HCT116 (cell line): ENCODE data around the gene TP53RK. TPM values are rescaled to one million over a fixed set of nuclear protein-coding genes. Genes with fewer than 3 reads are reported as not detected.

Experiments
- ATAC-seq: fragments of 200-7000 bp; cut with Tn5 transposase; 2 replicates; pipeline ENCODE4 v1.9.1; 2020; ENCODE audit warnings: mild to moderate bottlenecking, moderate library complexity
- BruUV-seq: library from RNA; stranded (reverse); fragments of 400-500 nt; replicated peaks from 2 replicates; lab custom pipeline; 2021; lab: Mats Ljungman, UMichigan
- CTCF ChIA-PET: fragments of 300-600 bp; sonication (Branson Sonifier 250); formaldehyde crosslinking; loops from one replicate; lab custom pipeline; 2021; ENCODE audit warnings: antibody characterized with exemption; lab: Charles Lee
- POLR2A ChIA-PET: fragments of 300-600, 350-600 bp; sonication (Branson Sonifier 250); formaldehyde crosslinking; loops from one replicate; lab custom pipeline; 2021; ENCODE audit warnings: antibody characterized with exemption; lab: Charles Lee
- RAD21 ChIA-PET, 2 experiments: fragments of 300-600 bp; sonication (Branson Sonifier 250); formaldehyde crosslinking; loops; one replicate each; lab custom pipeline; 2023; ENCODE audit warnings: low total read pairs in 2 of 2; ENCODE audit not compliant: uncharacterized antibody in 2 of 2, unreplicated experiment in 2 of 2, low non-redundant PET in 1 of 2; lab: Charles Lee
- DNase-seq: peaks from one replicate; pipeline ENCODE4 v3.0.0-alpha.2; 2010; ENCODE audit warnings: low read depth, low spot score
- H2AFZ ChIP-seq: fragments of 200-600 bp; shearing (Covaris generic), sonication (generic); 2 replicates; pipeline ENCODE4 v1.6.1; 2017; ENCODE audit warnings: low read depth, mixed run types, mixed read lengths, antibody characterized with exemption, low read length; ENCODE audit not compliant: poor library complexity, severe bottlenecking
- H3K27ac ChIP-seq: 2 replicates; pipeline ENCODE4 v1.5.1; 2012; ENCODE audit warnings: low read depth, low read length
- H3K27me3 ChIP-seq: fragments of 200-600 bp; sonication (generic); 2 replicates; pipeline ENCODE4 v1.6.1; 2016; ENCODE audit warnings: mixed run types, low read length, mixed read lengths; ENCODE audit not compliant: insufficient read depth
- H3K36me3 ChIP-seq, 2 experiments: fragments of 200-500 bp in 1 of 2; fragments of 200-600 bp in 1 of 2; sonication (Bioruptor generic) in 1 of 2; sonication (generic) in 1 of 2; 2 replicates each; pipeline versions ENCODE4 v1.5.1 to v1.6.1; 2014 to 2016; ENCODE audit warnings: low read length in 2 of 2, inconsistent platforms in 1 of 2, mixed read lengths in 1 of 2, mixed run types in 1 of 2; ENCODE audit not compliant: insufficient read depth in 2 of 2, control insufficient read depth in 1 of 2
- H3K4me1 ChIP-seq, 2 experiments: fragments of 200-600 bp in 1 of 2; sonication (generic) in 1 of 2; 2 replicates each; pipeline versions ENCODE4 v1.5.1 to v1.6.1; 2012 to 2017; ENCODE audit warnings: low read length in 2 of 2, inconsistent platforms in 1 of 2, mild to moderate bottlenecking in 1 of 2, mixed read lengths in 1 of 2, mixed run types in 1 of 2, moderate library complexity in 1 of 2; ENCODE audit not compliant: insufficient read depth in 2 of 2, control insufficient read depth in 1 of 2
- H3K4me2 ChIP-seq: fragments of 200-600 bp; sonication (generic); 2 replicates; pipeline ENCODE4 v1.6.1; 2017; ENCODE audit warnings: mixed run types, low read length, mixed read lengths
- H3K4me3 ChIP-seq, 2 experiments: fragments of 200-600 bp in 1 of 2; sonication (generic) in 1 of 2; replicated peaks in 1 of 2; 2 replicates each; pipeline ENCODE4 v1.5.1; 2011 to 2016; ENCODE audit warnings: low read length in 2 of 2, control low read depth in 1 of 2, low read depth in 1 of 2, mild to moderate bottlenecking in 1 of 2, mixed read lengths in 1 of 2, mixed run types in 1 of 2
- H3K79me2 ChIP-seq: fragments of 200-600 bp; sonication (generic); 2 replicates; pipeline ENCODE4 v1.6.1; 2017; ENCODE audit warnings: mild to moderate bottlenecking, mixed run types, low read length, moderate library complexity, mixed read lengths; ENCODE audit not compliant: insufficient read depth
- H3K9ac ChIP-seq: fragments of 200-600 bp; sonication (generic); 2 replicates; pipeline ENCODE4 v1.6.1; 2016; ENCODE audit warnings: low read length, mixed read lengths
- H3K9me2 ChIP-seq: fragments of 200-600 bp; sonication (generic), shearing (Covaris generic); 2 replicates; pipeline ENCODE4 v1.6.1; 2017; ENCODE audit warnings: mixed run types, mild to moderate bottlenecking, moderate library complexity; ENCODE audit not compliant: insufficient read depth
- H3K9me3 ChIP-seq, 2 experiments: fragments of 200-500 bp in 1 of 2; fragments of 200-600 bp in 1 of 2; sonication (Bioruptor generic) in 1 of 2; sonication (generic) in 1 of 2; 2 replicates each; pipeline ENCODE4 v1.6.1; 2014 to 2017; ENCODE audit warnings: low read length in 2 of 2, mixed read lengths in 2 of 2, inconsistent platforms in 1 of 2, low read depth in 1 of 2, mild to moderate bottlenecking in 1 of 2, mixed run types in 1 of 2, moderate library complexity in 1 of 2; ENCODE audit not compliant: control insufficient read depth in 1 of 2, insufficient read depth in 1 of 2
- H4K20me1 ChIP-seq: fragments of 200-600 bp; sonication (generic), shearing (Covaris generic); 2 replicates; pipeline ENCODE4 v1.6.1; 2017; ENCODE audit warnings: mixed run types, mild to moderate bottlenecking, moderate library complexity; ENCODE audit not compliant: insufficient read depth
- CBX3 ChIP-seq: IDR thresholded peaks from 2 replicates; pipeline ENCODE4 v1.6.1; 2012; ENCODE audit warnings: low read depth
- CEBPB ChIP-seq: IDR thresholded peaks from 2 replicates; pipeline ENCODE4 v1.6.1; 2012; ENCODE audit warnings: low read depth
- EZH2 ChIP-seq: fragments of 200-600 bp; sonication (generic); IDR thresholded peaks from 2 replicates; pipeline ENCODE4 v1.6.1; 2017; ENCODE audit warnings: antibody characterized with exemption, mixed run types
- JUND ChIP-seq: IDR thresholded peaks from 2 replicates; pipeline ENCODE4 v1.6.1; 2012
- MAX ChIP-seq: IDR thresholded peaks from 2 replicates; pipeline ENCODE4 v1.6.1; 2012
- POLR2A ChIP-seq: IDR thresholded peaks from 2 replicates; pipeline ENCODE4 v1.7.0; 2011; ENCODE audit warnings: borderline replicate concordance; ENCODE audit not compliant: insufficient read depth, insufficient read length; ENCODE audit errors: extremely low read depth
- POLR2AphosphoS5 ChIP-seq: IDR thresholded peaks from 2 replicates; pipeline ENCODE4 v1.6.1; 2011; ENCODE audit warnings: mild to moderate bottlenecking, low read depth, low read length, moderate library complexity
- REST ChIP-seq: IDR thresholded peaks from 2 replicates; pipeline ENCODE4 v1.6.1; 2012; ENCODE audit warnings: low read depth
- SRF ChIP-seq: IDR thresholded peaks from 2 replicates; pipeline ENCODE4 v1.6.1; 2012; ENCODE audit warnings: low read depth
- YY1 ChIP-seq: IDR thresholded peaks from 2 replicates; pipeline ENCODE4 v1.6.1; 2011; ENCODE audit warnings: low read length, low read depth, moderate library complexity, mild to moderate bottlenecking; ENCODE audit not compliant: insufficient replicate concordance; ENCODE audit errors: extremely low read depth
- intact Hi-C: fragments of 100-400 bp; cut with micrococcal nuclease; formaldehyde crosslinking; loops from 2 replicates; pipeline ENCODE4 v1.10.0; 2022
- total RNA-seq: library from RNA; stranded (reverse); gene quantifications from one replicate; pipeline ENCODE4 v1.2.1, GENCODE V29; 2021; ENCODE audit not compliant: unreplicated experiment

Gene TP53RK
- total RNA-seq, 1 experiment from 2014 or later, result 9.2 TPM

GRCh38 chr20:46634528-46634927 lies 54.7 kb downstream of the TP53RK start:
- Histone ChIP-seq H3K79me2 (no peaks in the 10 kb centered on the region), H3K9me2 (no peaks in the 10 kb centered on the region), H3K36me3 (no peaks in the 10 kb centered on the region), H3K9ac (no peak overlapping the region), H3K9me3 (peaks cover 0 to 4% of the 10 kb centered on the region in 2 experiments; a peak in 1 of 4 replicates), H3K4me1 (no peaks in the 10 kb centered on the region; a peak in 1 of 4 replicates), H3K4me3 (no peak overlapping the region), H2AFZ (no peak overlapping the region), H3K27me3 (no peaks in the 10 kb centered on the region; the same call in 1 of the 2 replicates), H3K27ac (no peak overlapping the region), H3K4me2 (no peak overlapping the region), H4K20me1 (no peaks in the 10 kb centered on the region)
- intact Hi-C loops, result no loop called here
- ATAC-seq (no peak), DNase-seq (no peak)
- RAD21 ChIA-PET, result no interaction called here
- BruUV-seq, result no TSS peak
- CTCF ChIA-PET, result no interaction called here
- POLR2A ChIA-PET, result no interaction called here
- no peak for TF ChIP-seq JUND
- no peak for TF ChIP-seq POLR2AphosphoS5
- no peak for TF ChIP-seq EZH2
- TF ChIP-seq YY1, result no peak
- no peak for TF ChIP-seq REST
- TF ChIP-seq POLR2A, result no peak
- TF ChIP-seq CBX3, result no peak
- TF ChIP-seq MAX, result no peak
- TF ChIP-seq SRF, result no peak
- TF ChIP-seq CEBPB, result no peak

Other genes starting within 250 kb of the TP53RK start
- gene ZNF334, start 175.9 kb downstream of the TP53RK start, total RNA-seq, result not detected
- gene OCSTAMP, start 138.8 kb downstream of the TP53RK start, total RNA-seq, result not detected
- gene SLC13A3, start 38.0 kb downstream of the TP53RK start, total RNA-seq, result not detected
- 0.05 TPM for gene SLC2A10, start 20.2 kb upstream of the TP53RK start, total RNA-seq
- gene EYA2, start 205.4 kb upstream of the TP53RK start, total RNA-seq, result not detected